A172 (cell line): ENCODE measurements around the gene PIP4K2A. TPM values are rescaled to one million over a fixed set of nuclear protein-coding genes. Genes with fewer than 3 reads are reported as not detected.

Source experiments
- DNase-seq: peaks from one replicate; pipeline ENCODE4 v3.0.0-alpha.2; 2015; ENCODE audit warnings: low spot score
- total RNA-seq: library from RNA; depleted of rRNA; stranded (reverse); fragments of >200 nt; shearing (Covaris generic); gene quantifications from 2 replicates; pipeline ENCODE4 v1.2.3, GENCODE V29; 2014

PIP4K2A gene
- total RNA-seq, 1 experiment from 2014 or later, result 74.9 TPM

DNA sequence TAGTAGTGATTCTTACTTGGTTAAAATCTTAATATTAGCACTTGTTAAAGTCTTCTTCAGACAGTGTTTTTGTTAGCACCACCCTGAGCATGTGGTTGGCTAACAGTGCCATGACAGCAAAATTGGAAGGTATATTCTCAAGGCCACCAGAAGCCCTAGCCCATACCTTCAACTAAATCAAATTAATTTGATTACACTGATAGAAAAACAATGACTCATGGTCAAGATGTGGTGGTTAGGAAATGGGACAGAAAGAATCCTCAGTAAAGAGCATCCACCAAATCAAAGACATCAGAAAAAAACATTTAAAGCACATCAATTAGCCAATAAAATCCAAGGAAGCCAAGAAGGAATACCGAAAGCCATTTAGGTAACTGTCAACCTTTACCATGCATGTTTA lies 75.5 kb downstream of the PIP4K2A start:
- no peak for DNase-seq

DNA sequence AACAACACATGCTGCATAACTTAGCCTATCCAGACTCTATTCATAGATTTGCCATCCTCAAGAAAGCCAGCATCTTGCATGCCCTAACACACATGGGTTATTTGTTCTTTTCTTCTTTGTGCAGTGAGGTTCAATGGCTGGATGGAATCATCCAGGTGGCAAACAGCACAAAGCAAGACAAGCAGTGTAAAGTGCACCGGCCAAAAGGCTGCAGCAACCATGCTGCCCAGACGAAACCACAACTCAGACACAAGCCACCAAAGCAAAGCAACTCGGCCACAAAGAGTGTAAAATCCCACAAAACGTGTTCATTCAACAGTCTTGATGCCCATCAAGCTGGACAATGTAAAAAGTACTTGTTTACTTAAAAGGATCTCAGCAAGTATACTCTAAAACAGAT lies 76.9 kb downstream of the PIP4K2A start:
- no peak for DNase-seq

DNA sequence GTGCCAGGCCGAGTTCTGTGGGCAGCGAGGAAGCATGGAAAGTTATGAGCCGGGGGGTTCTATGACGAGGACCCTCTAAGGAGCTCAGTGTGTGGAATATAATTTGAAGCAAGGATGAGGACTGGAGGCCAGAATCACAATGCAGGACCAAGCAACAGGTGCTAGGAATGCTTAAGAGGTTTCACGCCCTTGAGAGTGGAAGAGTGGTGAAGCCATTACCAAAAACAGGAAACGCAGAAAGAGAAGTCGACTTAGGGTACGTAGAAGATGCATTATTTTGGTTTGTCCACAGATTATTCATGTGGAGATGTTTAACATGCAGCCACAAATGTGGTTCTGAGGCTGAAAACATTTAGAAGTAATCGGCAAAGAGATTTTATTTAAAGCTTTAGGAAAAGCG lies 78.7 kb downstream of the PIP4K2A start:
- DNase-seq, result no peak

DNA sequence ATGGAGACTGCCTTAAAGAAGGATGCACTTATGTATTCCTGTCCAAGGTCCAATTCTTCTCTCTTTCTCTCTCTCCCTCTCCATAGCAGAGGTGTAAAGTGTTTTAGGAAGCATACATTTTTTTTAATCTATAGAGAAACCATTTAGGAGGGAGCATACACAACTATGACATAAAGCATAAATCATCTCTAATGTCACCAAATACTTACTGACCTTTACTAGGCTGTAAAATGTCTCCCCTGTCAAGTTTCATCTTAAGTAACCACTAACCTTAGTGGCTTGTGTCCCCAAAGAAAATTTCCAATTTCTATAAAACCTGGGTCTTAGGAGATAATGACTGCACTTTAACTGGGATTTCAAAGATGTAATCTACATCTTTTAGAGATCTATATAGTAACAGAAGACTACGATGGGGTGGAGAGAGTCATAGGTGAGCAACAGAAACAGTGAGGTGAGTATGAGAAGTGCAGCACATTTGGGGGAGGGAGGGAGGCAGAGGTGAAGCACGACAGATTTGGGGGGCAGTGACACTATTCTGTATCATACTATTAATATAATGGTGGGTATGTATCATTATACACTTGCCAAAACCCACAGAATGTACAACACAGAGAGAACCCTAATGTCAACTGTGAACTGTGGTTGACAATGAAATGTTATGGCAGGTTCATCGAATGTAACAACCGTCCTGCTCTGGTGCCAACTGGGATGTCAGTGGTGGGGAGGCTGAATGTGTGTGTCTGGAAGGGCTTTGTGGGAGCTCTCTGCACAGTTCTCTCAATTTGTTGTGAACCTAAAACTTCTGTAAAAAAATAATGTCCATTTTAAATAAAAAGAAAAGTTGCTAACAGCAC lies 79.5 kb downstream of the PIP4K2A start:
- DNase-seq, result no peak

DNA sequence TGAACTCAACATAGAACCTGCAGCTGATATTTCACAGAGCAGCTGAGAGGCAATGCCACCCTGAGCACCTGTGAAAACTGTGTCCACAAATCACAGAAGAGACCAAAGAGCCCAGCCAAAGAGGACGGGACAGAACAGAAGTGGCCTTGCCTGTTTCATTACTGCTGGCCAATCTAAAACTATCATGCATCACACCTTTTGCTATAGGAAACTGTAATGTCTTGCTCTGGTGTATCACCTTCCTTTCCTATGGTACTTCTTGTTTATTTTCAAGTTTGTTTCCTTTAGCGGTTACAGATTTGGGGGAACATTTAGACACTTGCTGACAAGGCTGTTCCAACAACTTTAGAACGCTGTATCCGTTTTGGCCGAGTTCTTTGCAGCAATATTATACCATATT lies 80.3 kb downstream of the PIP4K2A start:
- no peak for DNase-seq

DNA sequence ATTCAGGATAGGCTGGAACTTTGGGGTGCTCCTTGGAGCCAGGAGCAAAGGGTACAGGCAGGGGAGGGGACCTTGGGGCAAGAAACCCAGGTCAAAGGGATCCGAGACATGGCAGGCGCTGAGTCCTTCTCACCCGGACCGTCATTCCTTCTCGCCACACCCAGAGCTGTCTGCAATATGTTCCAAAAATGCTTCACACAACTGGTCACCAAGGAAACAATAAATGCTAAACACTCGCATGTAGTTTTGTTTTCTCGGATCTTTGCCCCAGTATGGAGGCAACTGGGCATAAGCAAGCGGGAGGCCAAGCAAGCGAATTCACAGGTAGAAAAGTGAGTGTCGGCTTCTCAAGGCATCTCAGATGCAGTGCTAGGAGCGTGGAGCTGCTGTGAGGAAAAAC lies 80.8 kb downstream of the PIP4K2A start:
- no peak for DNase-seq

DNA sequence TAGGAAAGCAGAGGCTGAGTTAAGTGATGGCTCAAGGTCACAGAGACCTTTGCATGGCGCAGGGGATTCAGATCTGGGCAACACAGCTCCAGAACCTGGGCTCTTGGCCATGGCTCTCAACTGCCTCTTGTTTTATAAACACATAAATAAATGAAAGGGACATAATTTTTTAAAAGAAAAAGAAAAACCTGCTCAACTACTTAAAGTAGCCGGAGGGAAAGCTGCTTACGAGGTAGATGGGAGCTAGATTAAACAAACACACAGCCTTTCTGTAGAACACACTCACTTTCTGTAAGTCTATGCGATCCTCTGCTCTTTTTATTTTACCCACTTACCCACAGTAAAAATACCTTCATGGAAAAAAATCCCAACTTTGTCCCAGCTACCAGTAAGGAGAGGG lies 81.3 kb downstream of the PIP4K2A start:
- no peak for DNase-seq

DNA sequence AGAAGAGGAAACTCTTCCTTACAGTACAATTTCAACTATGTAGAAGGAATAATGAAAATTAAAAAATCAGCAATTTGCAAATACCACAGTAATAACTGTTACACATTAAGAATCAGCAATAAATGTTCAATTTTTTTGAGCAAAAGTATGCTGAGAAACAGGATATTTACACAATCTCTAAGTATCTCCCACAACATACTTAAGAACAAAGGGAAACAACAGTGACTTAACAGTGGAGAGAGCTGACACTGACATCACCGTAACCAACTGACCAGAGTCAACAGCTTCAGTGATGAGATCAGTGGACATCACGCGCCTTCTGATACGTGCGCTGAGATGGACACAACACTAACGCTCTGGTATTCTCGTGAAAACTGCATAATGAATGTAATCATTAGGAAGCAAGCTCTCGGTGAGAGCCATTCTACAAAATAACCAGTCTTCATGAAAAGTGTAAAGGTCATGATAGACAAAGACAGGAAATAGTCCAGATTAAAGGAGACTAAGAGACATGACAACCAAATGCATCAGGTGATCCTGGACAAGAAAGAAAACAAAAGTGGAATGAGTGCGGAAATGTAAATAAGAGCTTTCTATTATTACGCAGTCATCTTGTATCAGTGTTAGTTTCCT lies 82.6 kb downstream of the PIP4K2A start:
- DNase-seq, result no peak

DNA sequence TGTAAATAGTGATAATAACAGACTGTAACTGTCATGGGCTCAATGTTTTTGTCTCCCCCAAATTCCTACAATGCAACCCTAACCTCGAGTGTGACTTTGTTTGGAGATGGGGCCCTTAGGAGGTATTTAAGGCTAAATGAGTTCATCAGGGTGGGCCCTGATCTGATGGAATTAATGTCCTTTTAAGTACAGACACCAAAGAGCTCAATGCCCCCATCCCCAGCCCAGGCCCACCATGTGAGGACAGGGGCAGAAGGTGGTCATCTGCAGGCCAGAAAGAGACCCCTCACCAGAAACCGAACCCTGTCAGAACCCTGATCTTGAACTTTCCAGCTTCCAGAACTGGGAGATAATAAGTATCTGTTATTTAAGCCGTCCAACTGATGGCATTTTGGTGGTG lies 83.2 kb downstream of the PIP4K2A start:
- no peak for DNase-seq

DNA sequence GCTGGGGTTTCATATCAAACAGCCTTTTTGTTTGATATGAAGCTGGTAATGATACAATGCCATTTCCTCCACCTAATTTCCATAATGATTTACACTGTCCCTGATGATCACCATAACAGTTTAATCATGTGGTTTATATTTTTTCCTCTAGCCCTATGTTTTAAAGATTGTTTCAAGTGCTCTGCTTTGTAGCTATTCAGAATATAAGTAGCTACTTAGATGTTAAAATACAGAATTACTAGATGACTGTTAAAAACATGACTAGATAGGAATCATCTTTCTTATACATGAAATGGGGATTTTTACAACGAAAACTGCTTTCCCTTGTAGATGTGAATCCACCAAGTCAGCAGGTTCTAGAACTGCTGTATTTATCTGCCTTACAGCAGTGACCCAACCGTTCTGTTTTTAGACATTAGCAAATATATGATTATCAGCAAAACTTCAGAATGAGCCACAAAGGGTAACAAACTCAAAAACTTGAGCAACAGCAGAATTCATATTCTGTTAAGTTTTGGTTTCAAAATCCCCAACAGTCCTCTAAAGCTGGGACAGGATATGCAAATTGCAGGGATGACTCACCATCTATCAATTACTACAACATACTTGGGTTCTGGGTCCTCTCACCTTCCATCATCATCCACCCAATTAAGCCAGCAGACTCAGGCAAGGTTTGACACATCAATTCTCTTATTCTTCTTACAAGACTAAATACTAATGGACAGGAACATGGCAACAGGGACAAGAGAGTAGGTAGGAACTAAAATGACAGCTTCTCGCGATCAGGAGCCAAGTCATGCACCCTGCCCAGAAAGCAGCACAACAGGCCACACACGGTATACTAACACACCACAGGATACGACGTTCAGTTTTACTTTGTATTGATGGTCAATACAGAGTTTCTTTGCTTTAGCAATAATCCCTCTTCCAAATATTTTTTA lies 83.9 kb downstream of the PIP4K2A start:
- peak; percentile 71 for DNase-seq

DNA sequence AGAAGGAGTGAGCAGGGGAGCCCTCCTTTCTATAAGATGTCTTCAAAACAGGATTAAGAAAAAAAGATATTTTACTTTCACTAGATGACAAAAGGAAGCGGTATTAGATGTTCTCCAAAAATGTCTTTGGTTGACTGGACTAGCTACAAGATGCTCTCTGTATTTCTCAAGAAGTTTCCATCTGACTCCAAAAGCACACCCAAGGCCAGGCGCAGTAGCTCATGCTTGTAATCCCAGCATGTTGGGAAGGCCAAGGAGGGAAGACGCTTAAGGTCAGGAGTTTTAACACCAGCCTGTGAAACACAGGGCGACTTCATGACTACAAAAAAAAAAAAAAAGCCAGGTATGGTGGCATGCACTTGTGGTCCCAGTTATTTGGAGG lies 84.5 kb downstream of the PIP4K2A start:
- no peak for DNase-seq

DNA sequence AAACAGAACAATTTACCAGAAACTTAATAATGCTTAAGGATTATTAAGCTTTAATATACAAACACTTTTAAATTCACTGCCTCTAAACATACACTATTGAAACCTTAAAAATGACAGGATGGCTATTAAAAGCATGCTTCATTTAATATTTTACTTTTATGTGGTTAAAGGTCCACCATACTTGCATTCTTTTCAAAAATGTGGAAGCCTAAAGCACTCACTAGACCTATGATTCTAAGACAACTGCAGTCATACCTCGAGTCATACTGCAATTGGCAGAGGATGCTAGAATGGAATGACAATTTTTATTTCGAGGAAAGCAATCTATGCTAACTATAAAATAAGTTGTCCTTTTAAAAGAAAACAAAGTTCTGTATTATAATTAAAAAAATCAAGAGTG lies 85.3 kb downstream of the PIP4K2A start:
- DNase-seq, result no peak

DNA sequence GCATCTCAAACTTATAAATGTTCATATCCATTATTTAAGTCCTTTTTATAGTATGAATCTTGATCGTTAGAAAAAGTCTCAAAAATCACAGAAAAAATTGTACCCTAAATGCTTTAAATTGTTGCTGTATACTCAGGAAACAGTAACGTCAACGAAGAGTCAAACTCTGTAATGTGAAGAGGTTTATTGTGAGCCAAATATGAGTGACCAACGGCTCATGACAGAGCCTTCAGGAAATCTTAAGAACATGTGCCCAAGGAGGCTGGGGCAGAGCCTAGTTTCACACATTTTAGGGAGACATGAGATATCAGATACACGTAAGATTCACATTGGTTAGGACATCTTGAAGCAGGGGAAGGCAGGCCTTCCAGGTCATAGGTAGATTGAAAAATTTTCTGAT lies 86.1 kb downstream of the PIP4K2A start:
- DNase-seq, result no peak

DNA sequence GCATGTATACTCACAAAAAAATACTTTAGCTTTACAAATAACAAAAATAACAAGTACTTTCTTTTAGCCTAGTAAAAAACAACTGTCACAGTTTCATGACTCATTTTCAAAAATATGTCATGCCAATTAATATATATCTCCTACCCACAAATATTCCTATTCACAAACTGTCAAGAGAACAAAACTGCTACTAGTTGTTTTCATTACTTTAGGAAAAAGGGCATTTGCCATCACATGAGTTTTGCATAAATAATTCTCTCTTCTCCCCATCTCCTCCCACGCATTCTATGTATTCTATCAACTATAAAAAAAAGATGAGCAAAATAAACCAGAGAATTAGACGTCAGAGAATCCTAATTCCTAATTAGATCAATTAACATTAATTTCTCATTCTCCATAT lies 87.6 kb downstream of the PIP4K2A start:
- DNase-seq, result no peak

DNA sequence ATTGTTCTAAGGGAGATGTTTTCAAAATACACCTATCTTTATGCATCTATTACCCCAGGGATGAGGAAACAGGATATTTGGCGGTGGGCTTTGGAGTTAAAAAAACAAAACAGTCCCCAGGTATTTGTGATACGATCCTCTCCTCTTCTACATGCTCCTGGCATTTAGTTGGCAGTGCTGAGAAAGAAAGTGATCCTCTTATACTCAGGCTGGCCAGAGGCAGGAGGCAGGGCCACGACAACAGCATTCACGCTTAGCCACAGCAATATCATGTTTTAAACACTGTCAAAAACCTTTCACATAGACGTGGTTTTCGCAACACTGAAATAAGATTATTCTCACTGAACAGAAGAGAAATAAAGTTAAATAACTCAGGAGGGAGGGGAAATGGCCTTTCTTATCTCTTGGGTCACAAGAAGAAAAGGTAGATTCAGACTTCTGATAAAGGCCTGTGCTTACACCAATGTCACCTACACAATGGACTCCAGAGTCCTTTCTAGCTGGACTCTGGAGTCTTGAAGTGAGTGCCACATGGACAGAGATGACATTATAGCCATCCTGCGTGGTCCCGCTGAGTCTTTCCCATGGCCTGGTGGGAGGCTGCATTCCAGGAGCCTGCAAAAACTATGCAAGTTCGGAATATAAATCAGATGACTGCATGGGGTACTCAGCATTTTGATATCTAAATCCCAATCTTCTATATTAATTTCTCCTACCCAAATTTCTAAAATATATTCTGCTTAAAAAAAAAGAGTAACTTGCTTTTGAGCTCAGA lies 88.7 kb downstream of the PIP4K2A start:
- DNase-seq, result no peak

DNA sequence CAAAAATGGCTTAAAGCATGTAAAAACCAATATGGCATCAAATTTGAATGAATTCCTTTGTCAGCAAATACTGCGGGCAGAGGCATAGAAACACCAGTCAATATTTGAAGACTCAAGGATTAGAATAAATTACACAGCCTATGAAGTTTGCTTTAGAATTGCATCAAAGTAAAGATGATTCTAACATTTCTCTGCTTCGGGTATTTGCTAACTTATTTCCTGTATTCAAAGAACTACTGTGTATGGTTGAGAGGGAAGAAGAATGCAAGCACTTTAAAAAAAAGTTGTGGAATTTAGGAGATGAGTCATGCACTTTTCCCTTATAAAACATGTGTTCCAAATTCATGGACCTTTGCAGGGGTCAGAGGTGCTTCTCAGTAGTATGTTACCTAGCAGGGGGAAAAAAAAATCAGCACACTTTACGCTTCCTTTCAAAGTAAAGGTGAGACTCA lies 90.1 kb downstream of the PIP4K2A start:
- DNase-seq, result peak; percentile 81

DNA sequence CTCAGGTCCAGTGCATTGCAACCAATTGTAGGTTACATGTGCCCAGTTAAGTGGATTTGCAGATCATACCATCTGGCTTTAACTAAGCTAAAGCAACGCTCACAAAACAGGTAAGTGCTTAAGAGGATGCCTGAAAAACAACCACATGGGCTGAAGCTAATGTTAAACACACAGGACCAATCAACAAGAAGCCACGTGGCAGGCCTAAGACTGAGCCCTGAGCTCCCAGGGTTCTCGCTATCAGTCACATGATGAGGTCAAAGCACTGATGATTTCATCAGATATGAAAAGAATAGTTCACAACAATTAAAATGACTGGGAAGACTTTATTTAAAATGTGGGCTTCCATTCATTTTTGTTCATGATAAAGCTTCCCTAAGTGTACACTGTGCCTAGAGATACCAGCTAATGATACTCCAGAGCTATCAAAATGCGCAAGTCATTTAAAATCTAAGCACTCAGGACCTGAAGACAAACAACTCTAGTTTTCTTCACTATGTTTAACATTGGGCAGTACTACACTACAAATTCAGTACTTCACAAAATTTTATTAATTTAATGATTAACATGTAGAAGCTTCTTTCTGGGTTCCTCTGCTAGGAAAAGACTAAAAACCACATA lies 90.6 kb downstream of the PIP4K2A start:
- DNase-seq, result no peak

DNA sequence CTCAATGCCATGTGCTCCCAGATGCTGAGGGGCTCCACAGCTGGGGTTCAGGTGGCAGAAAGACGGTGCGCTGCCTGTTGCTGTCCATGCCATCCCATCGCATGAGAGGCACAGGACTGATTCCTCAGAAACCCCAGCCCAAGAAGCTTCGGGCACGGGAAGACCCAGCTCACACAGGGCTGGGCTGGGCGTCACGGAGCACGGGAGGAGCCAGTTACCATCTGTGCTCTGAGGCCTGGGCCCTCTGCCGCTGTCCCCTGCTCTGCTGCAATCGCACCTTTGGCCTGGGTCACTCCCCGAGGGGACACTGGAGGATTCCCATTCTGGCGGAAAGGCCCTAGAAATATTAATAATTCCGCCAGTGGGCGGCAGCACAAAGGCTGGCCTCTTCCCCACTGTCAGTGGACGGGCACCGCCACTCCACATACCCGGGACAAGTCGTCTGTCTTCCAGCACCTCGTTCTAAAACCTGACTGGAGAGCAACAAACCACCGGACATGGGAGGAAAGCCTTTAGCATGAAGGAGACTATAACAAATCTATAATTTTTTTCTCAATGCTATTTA lies 92.1 kb downstream of the PIP4K2A start:
- DNase-seq, result no peak

DNA sequence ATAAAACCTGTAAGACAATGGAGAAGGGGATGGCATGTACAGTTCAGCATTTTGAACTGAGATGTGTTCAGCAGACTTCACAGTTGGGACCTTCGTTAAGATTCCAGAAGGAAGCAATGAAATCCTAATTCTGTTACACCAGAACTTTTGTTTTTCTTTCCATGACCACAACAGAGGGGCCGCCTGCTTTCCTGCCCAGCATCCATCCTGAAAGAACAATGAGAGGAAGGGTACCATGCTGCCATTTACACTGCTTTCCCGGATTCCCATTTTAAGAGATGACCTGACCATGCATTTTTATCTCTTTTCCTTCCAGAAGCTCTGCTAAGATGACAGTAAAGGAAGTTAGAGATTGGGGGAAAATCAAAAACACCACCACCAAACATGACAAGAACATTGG lies 92.7 kb downstream of the PIP4K2A start:
- no peak for DNase-seq

DNA sequence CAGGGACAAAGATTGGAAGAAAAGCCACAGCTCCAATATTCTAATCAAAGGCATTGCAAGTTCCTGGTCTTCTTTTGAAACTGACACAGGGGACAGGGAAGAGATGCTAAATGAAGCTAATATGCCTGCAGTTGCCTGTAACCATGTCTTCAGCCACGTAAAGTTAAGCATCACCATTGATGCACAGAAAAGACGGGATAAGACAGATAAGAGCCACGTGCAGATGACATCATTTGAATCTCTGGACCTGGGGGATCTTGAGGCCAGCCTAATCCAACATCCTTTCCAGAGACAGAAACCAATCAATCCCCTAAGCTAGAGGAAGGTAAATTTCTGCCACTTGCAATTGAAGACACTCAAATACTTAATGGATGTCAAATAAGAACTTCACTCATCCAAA lies 93.4 kb downstream of the PIP4K2A start:
- DNase-seq, result no peak
